Amniotic epithelial cell (primary cell): ENCODE data around the gene KCTD5.
A peak's percentile ranks its signal among the peaks of the same experiment; 100 is the strongest.
"Not testable (repeated sequence)": the region's sequence is repeated elsewhere in the genome, so short reads cannot be mapped to it uniquely, and the experiment has no call there.

Experiments used
- DNase-seq: peaks from one replicate; pipeline ENCODE4 v3.0.0-alpha.2; 2010; ENCODE audit warnings: low read depth

Gene KCTD5

GRCh38 chr16:2673066-2673999 lies 9.0 kb upstream of the KCTD5 start:
- DNase-seq = peak; percentile 88

DNA sequence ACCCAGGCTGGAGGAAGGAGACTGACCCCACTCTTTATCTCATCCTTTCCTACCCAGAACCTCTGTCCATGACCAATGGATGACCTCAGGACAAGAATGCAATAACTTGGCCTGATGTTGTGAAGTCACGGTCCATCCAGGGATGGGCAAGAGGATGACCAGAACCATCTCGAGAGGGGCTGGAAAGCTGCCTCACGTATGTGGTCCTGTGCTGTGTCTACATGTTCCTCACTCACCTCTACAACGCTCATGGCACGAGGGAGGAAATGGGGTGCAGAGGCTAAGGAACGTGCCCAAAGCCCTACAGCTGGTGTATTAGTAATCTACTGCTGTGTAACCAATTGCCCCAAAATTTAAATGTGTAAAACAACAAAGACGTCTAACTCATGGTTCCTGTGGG lies 7.3 kb upstream of the KCTD5 start:
- no peak for DNase-seq

DNA sequence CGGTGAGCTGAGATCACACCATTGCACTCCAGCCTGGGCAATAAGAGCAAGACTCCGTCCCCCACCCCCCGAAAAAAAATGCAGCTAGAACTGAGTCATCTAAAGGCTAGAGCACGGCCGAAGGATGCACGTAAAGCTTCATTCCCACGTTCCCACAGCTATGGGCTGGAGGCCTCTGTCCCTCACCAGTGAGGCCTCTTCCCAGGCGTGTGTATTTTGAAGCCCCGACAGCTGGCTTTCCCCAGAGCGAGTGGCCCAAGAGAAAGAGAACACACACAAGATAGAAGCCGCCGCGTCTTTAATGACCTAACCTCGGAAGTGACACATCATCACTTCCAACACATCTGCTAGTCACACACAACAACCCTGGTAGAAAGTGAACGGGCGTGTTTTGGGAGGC lies 6.6 kb upstream of the KCTD5 start:
- no peak for DNase-seq

- DNase-seq = not testable (repeated sequence)
Measured at GRCh38 chr16:2676937-2677336, 5.4 kb upstream of the KCTD5 start.

- not testable (repeated sequence) for DNase-seq
Measured at GRCh38 chr16:2678206-2678965, 3.9 kb upstream of the KCTD5 start.

GRCh38 chr16:2679902-2680301 lies 2.4 kb upstream of the KCTD5 start:
- DNase-seq = not testable (repeated sequence)

DNA sequence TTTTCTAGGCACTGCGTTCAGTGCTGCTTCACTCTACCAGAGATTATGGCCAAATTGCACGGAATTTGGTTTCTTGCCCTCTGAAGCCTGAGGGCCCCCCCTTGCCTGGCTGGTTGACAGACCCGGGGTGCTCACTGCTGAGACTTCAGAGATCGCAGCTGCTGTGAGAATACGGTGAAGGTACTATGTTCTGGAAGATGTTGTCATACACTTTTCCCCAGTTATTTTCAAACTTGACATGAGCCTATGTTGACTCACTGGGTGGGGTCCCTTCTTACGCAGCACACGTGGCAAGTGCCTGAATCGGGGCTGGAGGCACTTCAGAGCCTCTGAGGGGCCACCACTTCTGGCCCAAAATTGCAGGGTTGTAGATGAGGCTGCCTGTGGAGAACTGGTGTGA lies 2.0 kb upstream of the KCTD5 start:
- not testable (repeated sequence) for DNase-seq

- DNase-seq = not testable (repeated sequence)
Measured at GRCh38 chr16:2683041-2683440, 718 bp downstream of the KCTD5 start.

DNA sequence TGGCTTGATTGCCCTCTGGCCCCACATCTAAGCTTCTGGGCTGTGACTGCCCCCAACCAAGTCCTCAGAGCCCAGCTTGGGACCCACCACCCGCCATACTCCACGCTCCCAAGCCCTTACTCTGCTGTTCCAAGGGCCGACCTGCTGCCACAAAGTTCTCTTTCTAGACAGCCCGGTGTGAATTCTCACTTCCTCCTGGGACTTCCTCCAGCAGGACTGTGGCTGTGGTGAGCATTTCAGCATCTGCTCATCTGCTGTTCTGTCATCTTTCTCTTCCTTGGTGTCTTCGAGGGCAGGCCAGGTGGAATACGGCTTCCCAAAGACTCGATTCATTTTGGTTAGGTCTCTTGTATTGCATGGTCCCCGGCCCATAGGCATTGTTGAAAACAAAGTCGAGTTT lies 3.8 kb downstream of the KCTD5 start:
- DNase-seq = not testable (repeated sequence)

- no peak for DNase-seq
Measured at GRCh38 chr16:2686912-2687507, 4.7 kb downstream of the KCTD5 start.

DNA sequence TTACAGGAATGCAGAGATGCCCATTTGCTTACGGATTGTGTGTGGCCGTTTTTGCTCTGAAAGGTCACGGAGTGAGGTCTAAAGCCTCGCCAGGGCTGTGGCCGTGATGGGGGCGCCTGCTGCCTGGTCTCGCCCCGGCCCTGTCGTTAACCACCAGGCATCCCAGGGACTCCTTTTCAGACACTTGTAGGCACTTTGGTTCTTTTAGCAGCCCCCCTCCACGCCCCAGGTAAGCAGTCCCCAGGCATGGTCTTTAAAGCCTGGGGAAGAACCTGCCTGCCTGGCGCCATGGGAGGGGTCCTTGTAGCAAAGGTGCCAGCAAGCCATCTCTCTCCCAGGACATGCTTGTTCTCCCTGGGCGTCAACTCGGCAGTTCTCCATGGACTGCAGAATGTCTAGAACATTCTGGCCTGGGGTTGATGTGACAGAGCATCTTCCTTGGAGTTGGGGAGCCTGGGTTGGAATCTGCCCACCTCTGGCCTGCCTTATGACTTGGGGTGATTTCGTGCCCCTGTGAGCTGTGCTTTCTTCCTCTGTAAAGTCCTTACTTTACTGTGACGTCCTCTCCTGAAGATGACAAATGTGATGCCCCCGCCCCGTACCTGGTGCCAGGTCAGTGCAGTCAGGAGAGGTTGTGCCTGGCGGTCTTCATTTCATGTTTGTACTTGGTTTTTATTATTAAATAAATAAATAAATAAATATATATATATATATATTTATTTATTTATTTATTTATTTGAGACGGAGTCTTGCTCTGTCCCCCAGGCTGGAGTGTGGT lies 5.4 kb downstream of the KCTD5 start:
- no peak for DNase-seq

DNA sequence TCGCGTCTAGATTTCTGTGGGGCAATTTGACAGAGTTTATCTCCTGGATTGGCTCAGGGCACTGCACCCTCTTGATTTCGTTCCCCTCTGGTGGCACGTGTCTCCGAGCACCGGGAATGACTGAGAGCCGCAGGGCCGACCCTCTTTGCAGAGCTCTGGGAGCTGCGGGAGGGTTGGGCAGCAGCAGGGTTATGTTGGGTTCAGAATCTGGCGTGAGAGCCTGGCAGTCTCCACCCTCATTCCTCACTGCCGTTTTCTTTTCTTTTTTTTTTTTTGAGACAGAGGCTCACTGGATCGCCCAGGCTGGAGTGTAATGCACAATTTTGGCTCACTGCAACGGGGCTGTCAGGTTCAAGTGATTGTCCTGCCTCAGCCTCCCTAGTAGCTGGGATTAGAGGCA lies 7.1 kb downstream of the KCTD5 start:
- DNase-seq = not testable (repeated sequence)

- DNase-seq = no peak
Measured at GRCh38 chr16:2689968-2690801, 7.9 kb downstream of the KCTD5 start.

GRCh38 chr16:2690852-2691251 lies 8.5 kb downstream of the KCTD5 start:
- DNase-seq = no peak

GRCh38 chr16:2691491-2692248 lies 9.3 kb downstream of the KCTD5 start:
- DNase-seq = no peak

- DNase-seq = no peak
Measured at GRCh38 chr16:2692251-2692947, 10.1 kb downstream of the KCTD5 start.

- peak; percentile 4 for DNase-seq
Measured at GRCh38 chr16:2692948-2693651, 10.8 kb downstream of the KCTD5 start.

- DNase-seq = not testable (repeated sequence)
Measured at GRCh38 chr16:2696601-2697250, 14.4 kb downstream of the KCTD5 start.
